PC-9 (cell line): ENCODE data around the gene C4BPB. TPM values are rescaled to one million over a fixed set of nuclear protein-coding genes. Genes with fewer than 3 reads are reported as not detected.

Source experiments
- BruUV-seq: library from RNA; stranded (reverse); fragments of 400-500 nt; replicated peaks from 2 replicates; lab custom pipeline; 2021; lab: Mats Ljungman, UMichigan
- CTCF ChIA-PET: fragments of 300-600 bp; sonication (Branson Sonifier 250); formaldehyde crosslinking; loops from one replicate; lab custom pipeline; 2022; ENCODE audit warnings: antibody characterized with exemption; lab: Charles Lee
- POLR2A ChIA-PET: fragments of 300-600 bp; sonication (Branson Sonifier 250); formaldehyde crosslinking; loops from one replicate; lab custom pipeline; 2022; ENCODE audit warnings: antibody characterized with exemption; ENCODE audit not compliant: unreplicated experiment; lab: Charles Lee
- DNase-seq, 2 experiments: peaks; one replicate each; pipeline versions ENCODE4 v3.0.0 to v3.0.0-alpha.2; 2015 to 2022; ENCODE audit warnings: mixed read lengths in 1 of 2
- H2AFZ ChIP-seq: fragments of 200-600 bp; sonication (generic); 2 replicates; pipeline ENCODE4 v1.8.1; 2017; ENCODE audit warnings: antibody characterized with exemption
- H3F3A ChIP-seq: fragments of 200-600 bp; sonication (generic); 2 replicates; pipeline ENCODE4 v1.8.1; 2017; ENCODE audit warnings: antibody characterized with exemption, mild to moderate bottlenecking, low read depth; ENCODE audit not compliant: insufficient read depth
- H3K27ac ChIP-seq: fragments of 200-600 bp; sonication (generic); 2 replicates; pipeline ENCODE4 v1.6.1; 2016; ENCODE audit warnings: mixed run types
- H3K27me3 ChIP-seq: fragments of 200-600 bp; sonication (generic); 2 replicates; pipeline ENCODE4 v1.6.1; 2016; ENCODE audit warnings: low read depth, mixed run types; ENCODE audit not compliant: insufficient read depth
- H3K36me3 ChIP-seq: fragments of 200-600 bp; sonication (generic); 2 replicates; pipeline ENCODE4 v1.6.1; 2016; ENCODE audit warnings: low read depth, mixed run types
- H3K4me1 ChIP-seq: fragments of 200-600 bp; sonication (generic); replicated peaks from 2 replicates; pipeline ENCODE4 v1.6.1; 2016; ENCODE audit warnings: mixed run types; ENCODE audit not compliant: insufficient read depth
- H3K4me2 ChIP-seq: fragments of 200-600 bp; sonication (generic); 2 replicates; pipeline ENCODE4 v1.6.1; 2017; ENCODE audit warnings: mixed run types
- H3K4me3 ChIP-seq: fragments of 200-600 bp; sonication (generic); 2 replicates; pipeline ENCODE4 v1.6.1; 2016; ENCODE audit warnings: mixed run types
- H3K79me2 ChIP-seq: fragments of 200-600 bp; sonication (generic); 2 replicates; pipeline ENCODE4 v1.6.1; 2017; ENCODE audit warnings: low read depth, mixed run types
- H3K9me2 ChIP-seq: fragments of 200-600 bp; sonication (generic); 2 replicates; pipeline ENCODE4 v1.8.1; 2017; ENCODE audit warnings: mild to moderate bottlenecking; ENCODE audit not compliant: insufficient read depth
- H3K9me3 ChIP-seq: fragments of 200-600 bp; sonication (generic); 2 replicates; pipeline ENCODE4 v1.8.1; 2016; ENCODE audit warnings: low read depth; ENCODE audit not compliant: insufficient read depth
- H4K20me1 ChIP-seq: fragments of 200-600 bp; sonication (generic); 2 replicates; pipeline ENCODE4 v1.8.1; 2017; ENCODE audit not compliant: insufficient read depth
- EZH2 ChIP-seq: fragments of 200-600 bp; sonication (generic); IDR thresholded peaks from 2 replicates; pipeline ENCODE4 v1.8.0; 2017; ENCODE audit warnings: antibody characterized with exemption, low read depth
- intact Hi-C: fragments of 100-400 bp; cut with micrococcal nuclease; formaldehyde crosslinking; loops from one replicate; pipeline ENCODE4 v1.10.0; 2022; ENCODE audit not compliant: unreplicated experiment
- total RNA-seq: library from RNA; stranded (reverse); gene quantifications from 2 replicates; pipeline ENCODE4 v1.2.3, GENCODE V29; 2021
- TF ChIP-seq, protein P1 (sequence below): fragments of 200-600 bp; sonication (generic); conservative IDR thresholded peaks from 2 replicates; pipeline ENCODE4 v1.6.1; 2017; ENCODE audit warnings: mixed run types, antibody characterized with exemption, mild to moderate bottlenecking, moderate library complexity

The C4BPB gene
- total RNA-seq, 1 experiment from 2014 or later: 4.2 TPM

DNA sequence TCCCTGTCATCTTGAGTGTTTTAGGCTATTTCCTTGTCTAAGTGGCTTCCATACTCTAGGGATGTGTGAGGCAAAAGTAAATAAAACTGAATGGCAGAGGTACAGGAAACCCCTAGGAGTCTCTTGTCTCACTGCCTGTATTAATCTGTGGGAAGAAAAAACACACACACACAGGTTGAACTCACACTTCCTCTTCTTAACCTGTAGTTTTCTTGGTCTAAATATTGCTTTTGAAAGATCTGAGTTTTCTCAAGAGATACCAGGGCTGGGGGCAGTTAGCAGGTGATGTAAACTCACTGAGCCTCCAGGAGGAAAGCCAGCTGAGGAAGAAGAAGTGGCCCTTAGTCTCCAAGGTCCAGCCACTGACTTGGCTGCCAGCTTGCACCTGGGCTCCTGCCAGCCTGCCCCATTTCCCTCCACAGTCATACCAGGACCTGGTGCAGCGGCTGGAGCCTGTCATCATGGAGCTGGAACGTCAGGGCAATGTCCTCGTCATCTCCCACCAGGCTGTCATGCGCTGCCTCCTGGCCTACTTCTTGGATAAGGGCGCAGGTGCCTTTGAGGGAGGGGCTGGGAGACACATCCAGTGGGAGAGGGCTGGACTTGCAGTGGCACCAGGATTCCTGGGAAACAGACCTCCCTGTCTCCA is 18.7 kb upstream of the C4BPB start:
- no peaks in the 10 kb centered on the region for H3K9me3 ChIP-seq
- no peaks in the 10 kb centered on the region for H3K27me3 ChIP-seq
- no peaks in the 10 kb centered on the region for H3F3A ChIP-seq
- no peaks in the 10 kb centered on the region for H4K20me1 ChIP-seq
- BruUV-seq: no TSS peak
- no peaks in the 10 kb centered on the region for H3K4me1 ChIP-seq
- TF ChIP-seq, protein P1, sequence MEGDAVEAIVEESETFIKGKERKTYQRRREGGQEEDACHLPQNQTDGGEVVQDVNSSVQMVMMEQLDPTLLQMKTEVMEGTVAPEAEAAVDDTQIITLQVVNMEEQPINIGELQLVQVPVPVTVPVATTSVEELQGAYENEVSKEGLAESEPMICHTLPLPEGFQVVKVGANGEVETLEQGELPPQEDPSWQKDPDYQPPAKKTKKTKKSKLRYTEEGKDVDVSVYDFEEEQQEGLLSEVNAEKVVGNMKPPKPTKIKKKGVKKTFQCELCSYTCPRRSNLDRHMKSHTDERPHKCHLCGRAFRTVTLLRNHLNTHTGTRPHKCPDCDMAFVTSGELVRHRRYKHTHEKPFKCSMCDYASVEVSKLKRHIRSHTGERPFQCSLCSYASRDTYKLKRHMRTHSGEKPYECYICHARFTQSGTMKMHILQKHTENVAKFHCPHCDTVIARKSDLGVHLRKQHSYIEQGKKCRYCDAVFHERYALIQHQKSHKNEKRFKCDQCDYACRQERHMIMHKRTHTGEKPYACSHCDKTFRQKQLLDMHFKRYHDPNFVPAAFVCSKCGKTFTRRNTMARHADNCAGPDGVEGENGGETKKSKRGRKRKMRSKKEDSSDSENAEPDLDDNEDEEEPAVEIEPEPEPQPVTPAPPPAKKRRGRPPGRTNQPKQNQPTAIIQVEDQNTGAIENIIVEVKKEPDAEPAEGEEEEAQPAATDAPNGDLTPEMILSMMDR: no peak
- no peak for TF ChIP-seq EZH2
- H3K36me3 ChIP-seq: peaks cover 2% of the 10 kb centered on the region
- no peak overlapping the region for H3K4me3 ChIP-seq
- no peaks in the 10 kb centered on the region for H3K9me2 ChIP-seq
- POLR2A ChIA-PET: no interaction called here
- H3K27ac ChIP-seq: no peak overlapping the region
- H2AFZ ChIP-seq: no peak overlapping the region
- CTCF ChIA-PET: no interaction called here
- intact Hi-C loops: no loop called here
- H3K4me2 ChIP-seq: no peak overlapping the region
- no peaks in the 10 kb centered on the region for H3K79me2 ChIP-seq
- DNase-seq: no peak

GRCh38 chr1:207070811-207071210 is 17.8 kb upstream of the C4BPB start:
- no peaks in the 10 kb centered on the region for H3F3A ChIP-seq
- no peaks in the 10 kb centered on the region for H3K79me2 ChIP-seq
- no peaks in the 10 kb centered on the region; the same call in 1 of the 2 replicates for H3K36me3 ChIP-seq
- H3K4me1 ChIP-seq: no peaks in the 10 kb centered on the region
- no peaks in the 10 kb centered on the region for H3K27me3 ChIP-seq
- H2AFZ ChIP-seq: no peak overlapping the region
- DNase-seq: no peak
- no peaks in the 10 kb centered on the region for H3K9me2 ChIP-seq
- intact Hi-C loops: no loop called here
- POLR2A ChIA-PET: no interaction called here
- H3K27ac ChIP-seq: no peak overlapping the region
- H3K4me3 ChIP-seq: no peak overlapping the region
- BruUV-seq: no TSS peak
- CTCF ChIA-PET: no interaction called here
- TF ChIP-seq, protein P1: no peak
- TF ChIP-seq EZH2: no peak
- H3K9me3 ChIP-seq: no peaks in the 10 kb centered on the region
- H3K4me2 ChIP-seq: no peak overlapping the region
- no peaks in the 10 kb centered on the region for H4K20me1 ChIP-seq

GRCh38 chr1:207071426-207071825 is 17.2 kb upstream of the C4BPB start:
- Histone ChIP-seq H3K9me2 (no peaks in the 10 kb centered on the region), H3K27ac (no peak overlapping the region), H3K36me3 (no peaks in the 10 kb centered on the region; the same call in 1 of the 2 replicates), H3K27me3 (no peaks in the 10 kb centered on the region), H3K9me3 (no peaks in the 10 kb centered on the region), H3K4me3 (no peak overlapping the region), H3K4me1 (no peaks in the 10 kb centered on the region), H3F3A (no peaks in the 10 kb centered on the region), H4K20me1 (no peaks in the 10 kb centered on the region), H2AFZ (no peak overlapping the region), H3K4me2 (no peak overlapping the region), H3K79me2 (no peaks in the 10 kb centered on the region)
- ChIA-PET POLR2A (no interaction called here), CTCF (no interaction called here)
- BruUV-seq: no TSS peak
- intact Hi-C loops: no loop called here
- DNase-seq: no peak
- TF ChIP-seq, protein P1: no peak
- no peak for TF ChIP-seq EZH2
